Measurements from ENCODE around the gene MITF.
"Not testable (repeated sequence)": the region's sequence is repeated elsewhere in the genome, so short reads cannot be mapped to it uniquely, and the experiment has no call there.

MITF gene

DNA sequence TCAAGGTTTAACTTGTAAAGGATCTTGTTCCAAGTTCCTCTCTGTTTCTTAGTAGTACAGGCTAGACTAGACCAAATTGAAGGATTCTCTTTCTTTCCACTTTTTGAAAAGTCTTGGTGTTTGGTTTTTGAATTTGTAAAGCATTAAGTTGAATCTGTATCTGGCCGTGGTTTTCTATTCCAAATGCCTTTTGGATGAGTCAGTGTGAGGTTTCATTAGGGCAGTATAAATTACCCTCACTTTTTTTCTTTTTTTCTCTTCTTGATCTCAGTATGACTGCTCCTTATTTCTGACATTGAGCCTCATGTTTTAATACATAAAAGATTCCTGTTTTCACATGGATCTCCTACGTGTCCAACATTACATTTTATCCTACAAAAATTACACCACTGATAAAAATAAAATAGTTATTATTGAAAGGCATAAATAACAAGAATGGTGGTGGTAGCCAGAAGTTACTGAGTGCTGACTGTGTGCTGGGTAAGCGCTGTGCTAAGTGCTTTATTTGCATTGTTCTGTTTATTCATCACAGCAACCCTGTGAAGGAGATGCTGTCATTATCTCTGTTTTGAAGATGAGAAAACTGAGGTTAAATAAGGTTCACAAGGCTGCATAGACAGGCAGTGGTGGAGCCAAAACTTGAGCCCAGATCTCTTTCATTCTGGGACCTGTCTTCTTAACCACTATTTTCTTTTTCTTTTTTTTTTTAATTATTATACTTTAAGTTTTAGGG is 48.3 kb downstream of the MITF start:
- no peak for DNase-seq (ENCODE audit: low read depth, low spot score)

DNA sequence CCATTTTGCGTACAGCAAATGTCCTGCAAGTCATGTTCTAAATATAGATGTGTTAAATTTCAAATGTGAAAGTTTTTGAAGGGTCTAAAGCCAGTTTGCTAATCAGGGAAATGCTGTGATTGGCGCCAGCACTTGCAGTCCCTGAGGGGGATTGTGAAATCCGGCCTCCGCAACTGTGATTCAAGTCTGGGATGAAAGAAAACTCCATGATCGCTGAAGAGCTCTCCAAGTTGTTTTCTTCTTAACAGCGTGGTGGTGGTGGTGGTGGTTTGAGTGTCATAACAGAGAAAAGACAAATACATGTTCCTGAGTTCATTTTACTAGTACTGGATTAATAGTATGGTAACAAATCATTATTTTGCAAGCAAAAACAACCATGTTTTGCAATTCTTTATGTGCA is 51.8 kb downstream of the MITF start:
- no peak for DNase-seq (ENCODE audit: low read depth, low spot score)

- no peak for DNase-seq (ENCODE audit: low read depth, low spot score)
These were observed 52.7 kb downstream of the MITF start for GRCh38 chr3:69791919-69792399.

GRCh38 chr3:69796126-69796525 is 56.9 kb downstream of the MITF start:
- DNase-seq (ENCODE audit: low read depth, low spot score) = not testable (repeated sequence)

GRCh38 chr3:69803681-69804270 is 64.5 kb downstream of the MITF start:
- DNase-seq (ENCODE audit: low read depth, low spot score) = no peak

DNA sequence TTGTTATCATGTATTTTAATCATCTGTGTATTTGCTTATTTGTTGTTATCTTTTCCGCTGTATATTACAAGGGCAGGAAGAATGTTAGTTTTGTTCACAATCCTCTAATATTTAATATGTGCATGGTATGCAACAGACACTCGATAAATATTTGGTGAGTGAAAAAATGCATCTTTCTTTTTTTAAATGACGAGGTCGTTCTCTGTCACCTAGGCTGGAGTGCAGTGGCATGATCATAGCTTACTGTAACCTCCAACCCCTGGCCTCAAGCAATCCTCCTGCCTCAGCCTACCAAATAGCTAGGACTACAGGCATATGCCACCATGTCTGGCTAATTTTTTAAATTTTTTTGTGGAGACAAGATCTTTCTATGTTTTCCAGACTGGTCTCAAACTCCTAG is 66.2 kb downstream of the MITF start:
- DNase-seq (ENCODE audit: low read depth, low spot score) = no peak

DNA sequence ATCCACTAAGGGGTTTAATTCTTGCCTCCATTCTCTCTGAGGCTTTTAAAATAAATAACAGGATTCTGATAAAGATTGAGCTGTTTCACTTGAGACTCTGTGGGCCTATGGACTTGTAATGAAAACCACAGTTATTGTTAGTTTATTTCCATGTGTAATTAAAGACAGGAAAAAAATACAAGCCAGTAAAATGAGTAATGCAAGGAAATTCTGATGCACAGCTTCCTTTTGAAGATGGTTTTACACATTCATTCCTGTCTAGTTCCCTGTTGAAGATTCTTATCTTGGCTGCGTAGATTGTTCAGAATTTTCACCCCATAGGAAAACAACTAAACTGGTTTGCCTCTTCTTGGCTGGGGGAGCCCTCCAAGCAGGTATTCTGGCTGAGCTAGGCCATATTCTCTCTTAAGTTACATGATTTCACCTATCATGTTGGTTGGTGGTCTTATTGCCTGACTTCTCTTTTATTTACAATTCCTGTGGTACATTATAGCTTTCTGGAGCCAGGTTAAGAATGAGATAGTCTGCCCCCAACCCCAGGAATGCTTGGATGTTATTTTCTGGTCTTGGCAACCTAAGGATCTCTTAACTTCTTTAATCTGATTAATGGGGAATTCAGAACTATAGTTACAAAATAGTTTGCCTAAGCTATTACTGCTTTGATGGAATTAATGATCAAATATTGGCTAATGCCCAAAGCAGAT is 67.6 kb downstream of the MITF start:
- no peak for DNase-seq (ENCODE audit: low read depth, low spot score)

DNA sequence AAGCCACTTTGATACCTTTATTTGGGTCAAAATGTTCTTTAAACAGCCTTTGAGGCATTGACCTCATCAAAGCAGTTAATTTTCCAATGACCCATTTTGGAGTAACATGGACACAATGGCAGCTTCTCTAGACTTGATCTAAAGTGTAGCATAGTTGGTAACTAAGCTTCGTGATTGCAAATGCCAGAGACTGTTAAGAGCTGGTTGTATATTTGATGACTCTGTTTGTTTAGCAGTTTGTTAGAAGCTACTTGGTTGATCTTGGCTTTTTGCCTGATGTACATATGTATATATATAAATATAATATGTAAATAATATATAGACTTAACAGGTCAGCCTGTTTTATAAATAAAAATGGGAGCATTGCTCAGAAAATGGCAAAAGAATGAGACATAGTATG is 68.4 kb downstream of the MITF start:
- no peak for DNase-seq (ENCODE audit: low read depth, low spot score)

DNA sequence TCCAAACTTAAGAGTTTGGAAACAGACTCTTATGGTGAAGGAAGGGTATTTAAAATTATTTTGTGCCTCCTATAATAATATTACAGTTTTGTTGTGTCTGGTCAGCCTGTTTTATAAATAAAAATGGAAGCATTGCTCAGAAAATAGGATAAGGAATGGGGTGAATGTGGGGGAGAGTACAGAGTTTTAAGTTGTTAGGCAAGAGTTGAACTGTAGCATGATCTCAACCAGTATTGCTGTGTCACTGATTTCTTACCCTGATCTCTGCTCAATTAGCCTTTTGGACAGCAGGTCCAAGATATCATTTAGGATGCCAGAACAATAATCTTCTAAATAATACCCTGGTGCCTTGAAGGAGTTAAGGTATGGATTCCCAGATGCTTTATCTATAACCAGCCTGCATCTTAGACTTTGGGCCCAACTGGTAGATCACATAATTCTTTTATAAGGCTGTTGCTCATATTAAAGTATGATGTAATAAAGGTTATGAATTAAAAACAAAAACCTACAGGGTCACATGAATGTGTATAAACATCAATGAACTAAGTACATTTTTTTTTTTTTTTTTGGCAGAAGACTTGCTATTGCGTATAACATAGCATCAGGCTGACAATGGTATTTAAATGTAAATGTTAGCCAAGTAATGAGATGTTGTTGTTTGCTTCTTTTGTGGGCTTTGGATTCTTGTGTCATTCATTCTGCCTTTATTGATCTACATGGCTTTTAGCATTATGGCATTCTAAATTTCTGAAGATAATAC is 70.0 kb downstream of the MITF start:
- DNase-seq (ENCODE audit: low read depth, low spot score) = no peak

DNA sequence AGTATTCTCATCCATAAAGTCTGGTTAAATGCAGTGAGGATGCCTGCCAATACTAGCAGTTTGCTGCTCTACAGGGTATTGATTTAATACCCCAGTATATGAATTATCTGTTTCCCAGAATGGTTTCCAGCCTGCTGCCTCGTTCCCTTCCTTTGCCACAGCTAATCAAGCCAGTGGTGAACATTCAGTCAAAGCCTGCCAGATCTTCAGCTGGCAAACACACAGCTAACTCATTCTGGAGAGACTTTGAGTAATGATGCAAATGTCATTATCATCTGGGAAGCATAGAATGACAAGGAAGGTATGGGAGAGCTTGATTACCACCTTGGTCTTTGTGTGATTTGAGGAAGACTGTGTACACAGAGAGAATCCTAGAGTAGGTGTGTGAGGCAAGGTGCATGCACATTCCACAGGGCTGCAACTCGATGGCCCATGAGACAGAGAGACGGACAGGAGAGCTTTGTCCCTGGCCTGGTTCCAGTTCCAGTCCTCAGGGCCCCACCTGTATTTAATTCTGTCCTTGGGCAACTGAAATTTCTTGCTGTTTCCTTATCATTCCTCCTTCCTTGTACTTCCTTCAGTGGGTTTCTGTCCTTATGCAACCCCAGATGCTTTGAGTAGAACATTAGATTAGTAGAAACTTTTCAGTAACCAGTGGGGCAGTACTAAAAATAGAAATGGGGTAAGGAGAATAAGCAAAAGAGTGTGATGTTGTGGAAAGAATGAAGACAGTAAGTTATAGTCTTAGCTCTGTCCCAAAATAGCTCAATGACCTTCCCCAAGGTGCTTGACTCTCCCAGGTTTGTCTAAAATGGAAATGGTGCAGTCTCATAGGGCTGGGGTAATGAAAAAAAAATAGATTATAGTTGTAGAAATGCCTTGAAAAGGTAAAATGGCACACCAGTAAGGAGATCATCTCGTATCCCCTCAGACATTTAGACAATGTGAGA is 72.5 kb downstream of the MITF start:
- DNase-seq (ENCODE audit: low read depth, low spot score) = no peak

- no peak for DNase-seq (ENCODE audit: low read depth, low spot score)
These were observed 76.7 kb downstream of the MITF start for GRCh38 chr3:69815970-69816369.

DNA sequence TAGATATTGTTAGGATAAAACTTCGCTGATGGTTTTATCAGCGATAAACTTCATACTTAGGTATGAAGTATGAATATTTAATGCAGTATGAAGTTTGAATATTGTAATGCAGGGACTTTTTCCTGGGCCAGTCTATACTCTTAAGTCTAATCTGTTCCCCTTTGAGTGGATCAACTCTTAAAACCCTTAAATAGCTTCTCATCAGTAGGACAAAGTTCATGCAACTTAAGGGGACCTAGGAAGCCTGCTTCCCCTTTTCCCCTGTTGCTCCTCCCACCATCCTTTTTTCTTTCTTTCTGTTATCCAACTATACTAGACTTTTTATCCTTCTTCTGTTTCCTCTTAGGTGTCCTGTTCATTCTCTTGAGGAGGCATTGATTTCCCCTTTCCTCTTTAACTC is 78.7 kb downstream of the MITF start:
- DNase-seq (ENCODE audit: low read depth, low spot score) = no peak

GRCh38 chr3:69819282-69819681 is 80.0 kb downstream of the MITF start:
- DNase-seq (ENCODE audit: low read depth, low spot score) = no peak

- no peak for DNase-seq (ENCODE audit: low read depth, low spot score)
These were observed 81.9 kb downstream of the MITF start for GRCh38 chr3:69821133-69821532.

GRCh38 chr3:69823743-69824142 is 84.5 kb downstream of the MITF start:
- DNase-seq (ENCODE audit: low read depth, low spot score) = no peak

DNA sequence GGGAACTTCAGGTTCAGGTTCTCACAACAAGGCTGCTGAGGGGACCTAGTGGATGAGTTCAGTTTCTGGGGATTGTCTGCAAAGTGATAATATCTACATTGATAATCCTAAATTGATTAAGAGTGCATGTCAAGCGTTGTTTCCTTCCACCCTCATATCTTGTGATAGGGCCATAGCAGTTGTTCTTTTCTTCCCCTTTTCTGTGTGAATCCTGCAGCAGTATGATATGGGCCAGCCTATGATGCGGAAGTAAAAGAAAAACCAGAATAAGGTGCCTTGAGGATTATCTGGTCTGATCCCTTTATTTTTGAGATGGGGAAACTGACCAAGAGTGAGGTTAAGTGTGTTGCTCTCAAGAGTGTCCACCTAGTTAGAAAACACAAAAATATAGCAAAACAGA is 86.2 kb downstream of the MITF start:
- DNase-seq (ENCODE audit: low read depth, low spot score) = no peak

DNA sequence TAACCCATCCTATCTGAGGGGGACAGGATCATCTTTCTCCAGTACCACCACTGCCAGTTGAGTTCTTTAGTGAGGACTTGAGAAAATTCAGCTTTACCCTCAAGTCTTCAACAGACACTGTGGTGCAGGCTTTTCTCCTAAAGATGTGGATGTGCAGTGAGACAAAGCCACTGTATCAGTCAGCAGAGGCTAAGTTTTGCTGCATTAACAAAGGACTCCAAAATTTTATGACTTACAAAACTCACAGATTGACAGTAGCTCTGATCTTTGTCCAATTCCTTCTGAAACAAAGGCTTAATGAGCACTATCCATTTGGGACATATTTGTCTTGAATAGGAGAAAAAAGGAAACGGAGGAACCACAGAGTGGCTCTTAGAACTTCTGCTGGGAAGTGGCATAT is 87.9 kb downstream of the MITF start:
- DNase-seq (ENCODE audit: low read depth, low spot score) = no peak

DNA sequence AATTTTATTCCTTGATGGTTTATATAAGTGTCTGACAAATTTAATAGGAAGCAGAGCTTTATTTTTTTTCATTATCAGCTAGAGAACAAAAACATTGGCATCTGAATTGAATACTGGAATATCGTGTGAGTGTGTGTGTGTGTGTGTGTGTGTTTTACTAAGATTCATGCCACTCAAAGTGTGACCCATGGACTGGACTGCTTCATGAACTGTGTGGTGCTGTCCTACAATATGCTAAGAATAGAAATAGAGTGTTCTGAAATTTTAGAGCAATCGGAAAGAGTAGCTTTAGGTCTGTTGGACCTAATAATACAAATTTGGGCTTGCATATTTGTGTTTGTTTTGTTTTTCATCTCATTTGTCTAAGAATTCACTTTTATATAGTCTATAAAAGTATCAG is 89.6 kb downstream of the MITF start:
- no peak for DNase-seq (ENCODE audit: low read depth, low spot score)

DNA sequence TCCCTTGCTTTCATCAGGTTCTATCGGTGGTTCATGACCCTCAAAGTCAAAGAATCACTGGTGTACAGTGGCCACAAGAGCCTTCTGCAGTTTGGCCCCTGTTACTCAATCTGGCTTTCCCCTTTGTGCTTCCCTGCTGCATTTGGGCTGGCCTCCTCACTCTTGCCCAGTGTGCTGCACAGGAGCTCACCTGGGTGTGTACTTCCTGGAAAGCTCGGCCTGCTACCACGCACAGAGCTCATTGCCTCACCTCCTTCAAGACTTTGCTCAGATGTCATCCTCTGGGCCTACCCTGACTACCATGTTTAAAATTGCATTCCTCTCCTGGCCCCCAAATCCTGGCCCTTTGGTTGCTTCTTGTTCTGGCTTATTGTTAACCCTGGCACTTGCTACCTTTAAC is 90.9 kb downstream of the MITF start:
- no peak for DNase-seq (ENCODE audit: low read depth, low spot score)

- no peak for DNase-seq (ENCODE audit: low read depth, low spot score)
These were observed 92.5 kb downstream of the MITF start for GRCh38 chr3:69831737-69832136.

- DNase-seq (ENCODE audit: low read depth, low spot score) = no peak
These were observed 94.3 kb downstream of the MITF start for GRCh38 chr3:69833591-69833990.
